GM21526 (cell line): ENCODE measurements around the gene RIMS1.

Source experiments
- ATAC-seq: cut with Tn5 transposase; IDR thresholded peaks from one replicate; pipeline ENCODE4 v1.9.1; 2021; ENCODE audit warnings: moderate library complexity; ENCODE audit not compliant: unreplicated experiment, low FRiP score

RIMS1 gene

GRCh38 chr6:72083976-72084375 lies 197.6 kb downstream of the RIMS1 start:
- ATAC-seq: no peak

GRCh38 chr6:72084992-72085569 lies 198.7 kb downstream of the RIMS1 start:
- no peak for ATAC-seq

DNA sequence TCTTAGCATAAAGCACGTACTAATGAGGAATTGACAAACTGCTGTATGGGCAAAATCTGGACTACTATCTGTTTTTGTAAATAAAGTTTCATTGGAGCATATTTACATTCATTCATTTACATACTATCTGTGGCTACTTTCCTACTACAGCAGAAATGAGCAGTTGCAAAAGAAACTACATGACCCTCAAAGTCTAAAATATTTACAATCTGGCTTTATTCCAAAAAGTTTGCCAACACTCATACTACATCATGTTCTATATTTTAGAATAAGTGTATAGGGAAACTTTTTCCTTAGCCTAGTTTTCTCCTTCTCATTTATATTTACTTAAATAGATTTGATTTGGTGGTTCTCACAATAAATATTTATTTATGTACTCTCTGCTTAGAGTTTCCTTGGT lies 208.2 kb downstream of the RIMS1 start:
- ATAC-seq: no peak

GRCh38 chr6:72102561-72102960 lies 216.2 kb downstream of the RIMS1 start:
- no peak for ATAC-seq

- no peak for ATAC-seq
Observed at GRCh38 chr6:72111611-72112010, 225.3 kb downstream of the RIMS1 start.

DNA sequence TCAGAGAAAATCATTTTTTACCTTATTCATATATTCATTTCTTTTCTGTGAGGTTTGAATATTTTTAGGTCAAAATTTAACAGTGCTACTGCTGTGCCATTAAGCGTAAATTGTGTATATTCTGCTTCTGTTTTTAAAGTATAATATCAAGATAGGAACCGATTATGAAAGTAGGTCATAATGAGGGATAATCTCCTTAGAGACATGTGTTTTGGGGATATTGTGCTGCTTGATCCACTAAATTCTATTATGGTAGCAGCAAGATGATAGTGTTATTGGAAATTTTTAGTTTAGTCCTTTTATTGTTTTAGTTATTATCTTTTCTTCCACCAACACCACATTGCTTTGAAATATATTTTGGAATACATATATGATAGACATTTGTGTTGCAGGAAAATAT lies 244.0 kb downstream of the RIMS1 start:
- no peak for ATAC-seq

DNA sequence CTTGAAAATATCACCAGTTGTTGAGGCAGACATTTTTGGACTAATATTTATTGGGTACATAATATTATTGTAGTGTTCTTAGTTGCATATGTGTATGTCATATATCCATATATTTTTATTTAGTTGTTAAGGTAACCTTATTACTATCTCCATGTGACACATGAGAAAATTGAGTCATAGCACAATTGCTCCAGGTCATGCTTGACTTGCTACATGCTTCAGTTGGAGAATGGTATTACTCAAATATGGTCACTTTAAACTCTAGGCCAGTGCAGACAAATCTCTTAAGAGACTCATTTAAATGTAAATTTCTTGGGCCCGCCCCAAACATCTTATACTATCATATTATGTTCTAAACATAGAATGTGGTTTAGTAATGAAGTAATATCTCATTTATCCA lies 246.1 kb downstream of the RIMS1 start:
- ATAC-seq: no peak

DNA sequence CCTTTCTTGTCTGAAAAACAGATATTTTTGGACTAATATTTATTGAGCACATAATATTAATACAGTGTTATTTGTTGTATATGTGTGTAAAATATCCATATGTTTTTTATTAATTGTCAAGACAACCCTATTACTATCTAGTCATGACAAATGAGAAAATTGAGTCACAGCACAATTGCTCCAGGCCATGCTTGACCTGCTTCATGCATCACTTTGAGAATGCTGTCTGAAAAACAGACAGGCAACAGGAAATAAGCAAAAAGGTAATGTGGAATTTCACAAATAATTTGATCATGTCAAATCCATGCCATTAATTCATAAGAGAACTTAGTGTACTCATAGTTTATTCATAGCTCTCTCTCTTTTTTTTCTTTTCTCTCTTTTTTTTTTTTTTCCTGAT lies 246.5 kb downstream of the RIMS1 start:
- ATAC-seq: no peak

DNA sequence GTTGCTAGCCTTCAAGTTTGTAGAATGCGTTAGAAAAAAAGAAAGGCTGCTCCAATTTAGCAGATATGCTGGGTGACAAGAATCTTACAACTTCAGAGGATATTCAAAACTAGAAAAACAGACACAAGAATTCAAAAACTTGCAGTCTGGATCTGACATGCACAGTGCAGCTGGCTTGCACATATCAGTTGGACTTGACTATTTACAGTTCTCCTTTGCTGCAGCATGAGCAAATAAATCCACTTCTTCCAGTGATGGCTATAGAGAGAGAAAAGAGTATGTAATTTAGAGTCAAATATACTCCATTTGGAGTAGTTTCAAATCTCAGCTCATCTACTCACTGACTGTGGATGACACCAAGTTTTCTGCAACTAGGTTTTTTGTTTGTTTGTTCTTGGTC lies 247.0 kb downstream of the RIMS1 start:
- ATAC-seq: no peak

GRCh38 chr6:72140795-72141194 lies 254.4 kb downstream of the RIMS1 start:
- no peak for ATAC-seq

- ATAC-seq: no peak
Observed at GRCh38 chr6:72149715-72150114, 263.4 kb downstream of the RIMS1 start.

- no peak for ATAC-seq
Observed at GRCh38 chr6:72151742-72152141, 265.4 kb downstream of the RIMS1 start.

- ATAC-seq: no peak
Observed at GRCh38 chr6:72175916-72176315, 289.6 kb downstream of the RIMS1 start.

GRCh38 chr6:72182337-72183246 lies 296.2 kb downstream of the RIMS1 start:
- peak; percentile 87 for ATAC-seq

DNA sequence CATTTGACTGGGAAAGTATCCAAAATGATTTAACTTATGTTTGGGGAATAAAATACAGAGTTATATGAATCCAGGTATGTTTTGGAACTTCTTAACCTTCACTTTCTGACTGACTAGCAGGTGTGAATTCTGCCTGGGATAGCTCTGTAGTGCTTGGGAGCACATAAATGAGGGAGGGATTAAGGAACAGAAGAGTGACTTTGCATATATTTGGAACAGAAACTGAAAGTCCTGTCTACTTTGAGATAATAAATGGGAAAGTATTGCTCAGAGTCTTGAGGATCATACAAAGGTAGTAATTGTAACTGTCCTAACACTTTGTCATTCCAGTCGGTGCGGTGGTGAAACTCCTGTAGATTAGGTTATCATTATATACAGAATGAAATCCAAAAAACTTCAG lies 317.6 kb downstream of the RIMS1 start:
- no peak for ATAC-seq

- no peak for ATAC-seq
Observed at GRCh38 chr6:72205500-72205899, 319.1 kb downstream of the RIMS1 start.

GRCh38 chr6:72206606-72207005 lies 320.3 kb downstream of the RIMS1 start:
- ATAC-seq: no peak

DNA sequence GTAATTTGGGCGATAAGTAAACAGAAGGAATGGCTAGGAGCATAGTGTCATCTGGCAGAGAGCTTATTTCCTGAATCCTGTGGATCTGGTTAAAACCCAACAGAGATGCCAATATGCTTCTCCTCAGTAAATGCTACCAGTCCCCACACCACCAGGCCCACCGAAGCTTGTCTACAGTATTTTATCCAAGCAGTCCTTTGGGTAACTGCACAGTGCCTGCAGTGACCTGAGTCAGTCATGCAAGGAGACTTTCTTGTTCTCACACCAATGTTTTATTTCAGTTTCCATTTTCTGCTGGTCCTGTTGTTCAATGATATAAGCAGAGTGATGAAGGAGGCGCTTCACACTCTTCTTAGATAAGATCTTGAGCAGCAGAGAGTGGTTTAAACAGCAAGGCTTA lies 326.3 kb downstream of the RIMS1 start:
- ATAC-seq: no peak

DNA sequence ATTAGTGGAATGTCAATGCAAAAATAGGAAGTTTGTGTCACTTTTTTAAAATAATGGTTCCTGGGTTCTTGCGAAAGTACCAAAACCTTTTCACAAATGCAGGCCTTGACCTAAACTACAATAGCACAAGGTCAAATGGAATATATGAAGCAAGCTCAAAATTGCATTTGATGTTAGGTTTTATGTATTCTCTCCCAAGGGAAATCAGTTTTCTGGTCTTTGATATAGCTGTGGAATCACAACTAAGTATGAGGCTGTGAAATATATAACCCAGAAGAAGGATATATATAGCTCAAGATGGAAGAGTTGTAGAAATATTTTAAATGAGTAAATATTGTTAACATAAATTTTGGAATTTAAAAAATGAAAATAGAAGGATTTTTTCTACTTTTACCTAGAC lies 327.3 kb downstream of the RIMS1 start:
- no peak for ATAC-seq

- no peak for ATAC-seq
Observed at GRCh38 chr6:72216222-72217068, 330.1 kb downstream of the RIMS1 start.

- no peak for ATAC-seq
Observed at GRCh38 chr6:72217626-72218025, 331.3 kb downstream of the RIMS1 start.
